K562 (cell line): ENCODE measurements around the gene NEB. TPM values are rescaled to one million over a fixed set of nuclear protein-coding genes. Genes with fewer than 3 reads are reported as not detected.

ENCODE experiments used
- CHAMP1 ChIP-seq: fragments of 450-650 bp; IDR thresholded peaks from 2 replicates; pipeline ENCODE4 v1.6.1; 2016; ENCODE audit warnings: mild to moderate bottlenecking
- ELF4 ChIP-seq: fragments of 450-650 bp; formaldehyde crosslinking; IDR thresholded peaks from 2 replicates; pipeline ENCODE4 v1.4.0; 2022; ENCODE audit warnings: missing genetic modification characterization
- ESRRB ChIP-seq: fragments of 250-450 bp; sonication (Bioruptor Pico); IDR thresholded peaks from 2 replicates; pipeline ENCODE4 v1.5.0; 2020; ENCODE audit warnings: mild to moderate bottlenecking, moderate library complexity, borderline replicate concordance
- KDM4B ChIP-seq, 2 experiments: fragments of 450-650 bp in 1 of 2; sonication (generic) in 1 of 2; IDR thresholded peaks; 2 replicates each; pipeline ENCODE4 v1.6.1; 2016 to 2017; ENCODE audit warnings: borderline replicate concordance in 2 of 2, antibody characterized with exemption in 1 of 2, low read depth in 1 of 2, mild to moderate bottlenecking in 1 of 2
- NFIC ChIP-seq: fragments of 450-650 bp; IDR thresholded peaks from 2 replicates; pipeline ENCODE4 v1.6.1; 2017; ENCODE audit warnings: mild to moderate bottlenecking, inconsistent platforms
- NFYB ChIP-seq: IDR thresholded peaks from 2 replicates; pipeline ENCODE4 v1.6.1; 2011; ENCODE audit warnings: mild to moderate bottlenecking, moderate library complexity; ENCODE audit not compliant: insufficient read length; ENCODE audit errors: extremely low read depth
- PCBP1 ChIP-seq: fragments of 200-400 bp; formaldehyde crosslinking; IDR thresholded peaks from 2 replicates; pipeline ENCODE4 v1.6.1; 2018; ENCODE audit warnings: mild to moderate bottlenecking, low read depth, low read length; ENCODE audit not compliant: poor library complexity, severe bottlenecking
- PPARD ChIP-seq: fragments of 250-450 bp; sonication (Bioruptor Pico); IDR thresholded peaks from 2 replicates; pipeline ENCODE4 v1.8.0; 2022; ENCODE audit warnings: inconsistent platforms, mild to moderate bottlenecking, moderate library complexity
- RHOXF2B ChIP-seq: fragments of 250-450 bp; sonication (Bioruptor Pico); conservative IDR thresholded peaks from 2 replicates; pipeline ENCODE4 v1.5.1; 2021
- RUNX1 ChIP-seq: sonication (generic); IDR thresholded peaks from 2 replicates; pipeline ENCODE4 v1.6.1; 2016; ENCODE audit warnings: antibody characterized with exemption, low read depth
- TCF7L2 ChIP-seq: fragments of 150-350 bp; IDR thresholded peaks from 2 replicates; pipeline ENCODE4 v1.6.1; 2016; ENCODE audit warnings: low read depth, mild to moderate bottlenecking, low read length, moderate library complexity
- THRA ChIP-seq: fragments of 450-650 bp; IDR thresholded peaks from 2 replicates; pipeline ENCODE4 v1.6.1; 2017; ENCODE audit warnings: mild to moderate bottlenecking, moderate library complexity
- ZNF146 ChIP-seq: IDR thresholded peaks from one replicate; pipeline ENCODE4 v1.6.1; 2018; ENCODE audit warnings: missing compliant biosample characterization; ENCODE audit not compliant: unreplicated experiment
- ZNF592 ChIP-seq: fragments of 450-650 bp; IDR thresholded peaks from 2 replicates; pipeline ENCODE4 v1.6.1; 2017; ENCODE audit warnings: antibody characterized with exemption, mild to moderate bottlenecking
- ZNF79 ChIP-seq: fragments of 250-450 bp; sonication (Bioruptor Pico); IDR thresholded peaks from 2 replicates; pipeline ENCODE4 v1.4.0; 2020; ENCODE audit warnings: low read depth, mild to moderate bottlenecking, moderate library complexity
- polyA plus RNA-seq, 8 experiments: library from polyadenylated mRNA; depleted of rRNA in 4 of 8; stranded (reverse) in 5 of 8; unstranded in 3 of 8; fragments of >200 nt; fragmentation: Nextera tagmentation in 2 of 8; fragmentation: Illumina TruSeq in 1 of 8; extraction: Ambion mirVana in 2 of 8; extraction: Trizol in 1 of 8; gene quantifications; 2 replicates each; pipeline versions ENCODE4 v1.2.1 to v1.2.3, GENCODE V29; 2011 to 2014; ENCODE audit warnings: inconsistent platforms in 1 of 8, missing spikeins in 1 of 8
- total RNA-seq, 7 experiments: library from RNA; depleted of rRNA in 6 of 7; stranded (reverse); fragments of >200 nt in 6 of 7; fragmentation: Illumina TruSeq in 2 of 7; extraction: Trizol in 2 of 7; gene quantifications; 2 replicates each; pipeline versions ENCODE4 v1.2.1 to v1.2.3, GENCODE V29; 2011 to 2021; ENCODE audit warnings: low replicate concordance in 1 of 7
- TF ChIP-seq, protein P1 (sequence below): sonication (generic); formaldehyde crosslinking; IDR thresholded peaks from 2 replicates; pipeline ENCODE4 v1.8.0; 2022; ENCODE audit warnings: mild to moderate bottlenecking, missing genetic modification reagents
- TF ChIP-seq, protein P2 (sequence below): fragments of 250-450 bp; sonication (Bioruptor Pico); IDR thresholded peaks from 2 replicates; pipeline ENCODE4 v1.5.0; 2021; ENCODE audit warnings: mild to moderate bottlenecking, borderline replicate concordance

The NEB gene
- total and polyA plus RNA-seq, 9 of the 15 experiments (the other 6 are each of a cell fraction or from before 2014, with no cell fraction given): 1.7 to 3.8 (median 2.9) TPM

DNA sequence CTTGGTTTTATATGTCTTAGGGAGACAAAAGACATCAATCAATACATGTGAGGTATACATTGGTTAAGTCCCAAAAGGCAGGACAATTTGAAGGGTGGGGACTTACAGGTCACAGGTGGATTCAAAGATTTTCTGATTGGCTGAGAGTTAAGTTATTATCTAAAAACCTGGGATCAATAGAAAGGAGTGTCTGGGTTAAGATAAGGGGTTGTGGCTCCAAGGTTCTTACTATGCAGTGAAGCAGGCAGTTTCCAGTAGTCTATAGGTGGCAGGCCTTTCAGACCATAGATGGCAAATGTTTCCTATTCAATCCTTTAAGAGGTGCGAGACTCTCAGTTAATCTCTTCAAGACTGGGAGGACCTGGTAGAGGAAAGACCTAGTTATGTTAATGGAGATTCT lies 42.1 kb upstream of the NEB start (continued):
- TF ChIP-seq ZNF146 (CRISPR knock-in tag) (no peak), CHAMP1 (no peak), ZNF79 (CRISPR knock-in tag) (no peak), KDM4B (IDR thresholded peaks at IDR 0.05; ENCODE audit: borderline replicate concordance in 2 of 2, low read depth in 1 of 2) (no peak), THRA (no peak), PCBP1 (no peak), ELF4 (CRISPR knock-in tag) (no peak), RUNX1 (no peak), ESRRB (CRISPR knock-in tag) (no peak), TCF7L2 (no peak), RHOXF2B (CRISPR knock-in tag) (no peak), PPARD (no peak), ZNF592 (peak; percentile 20; the same call in 1 of the 2 replicates), NFYB (no peak), NFIC (no peak)
- TF ChIP-seq, protein P1, sequence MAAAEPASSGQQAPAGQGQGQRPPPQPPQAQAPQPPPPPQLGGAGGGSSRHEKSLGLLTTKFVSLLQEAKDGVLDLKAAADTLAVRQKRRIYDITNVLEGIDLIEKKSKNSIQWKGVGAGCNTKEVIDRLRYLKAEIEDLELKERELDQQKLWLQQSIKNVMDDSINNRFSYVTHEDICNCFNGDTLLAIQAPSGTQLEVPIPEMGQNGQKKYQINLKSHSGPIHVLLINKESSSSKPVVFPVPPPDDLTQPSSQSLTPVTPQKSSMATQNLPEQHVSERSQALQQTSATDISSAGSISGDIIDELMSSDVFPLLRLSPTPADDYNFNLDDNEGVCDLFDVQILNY: no peak
- TF ChIP-seq, protein P2, sequence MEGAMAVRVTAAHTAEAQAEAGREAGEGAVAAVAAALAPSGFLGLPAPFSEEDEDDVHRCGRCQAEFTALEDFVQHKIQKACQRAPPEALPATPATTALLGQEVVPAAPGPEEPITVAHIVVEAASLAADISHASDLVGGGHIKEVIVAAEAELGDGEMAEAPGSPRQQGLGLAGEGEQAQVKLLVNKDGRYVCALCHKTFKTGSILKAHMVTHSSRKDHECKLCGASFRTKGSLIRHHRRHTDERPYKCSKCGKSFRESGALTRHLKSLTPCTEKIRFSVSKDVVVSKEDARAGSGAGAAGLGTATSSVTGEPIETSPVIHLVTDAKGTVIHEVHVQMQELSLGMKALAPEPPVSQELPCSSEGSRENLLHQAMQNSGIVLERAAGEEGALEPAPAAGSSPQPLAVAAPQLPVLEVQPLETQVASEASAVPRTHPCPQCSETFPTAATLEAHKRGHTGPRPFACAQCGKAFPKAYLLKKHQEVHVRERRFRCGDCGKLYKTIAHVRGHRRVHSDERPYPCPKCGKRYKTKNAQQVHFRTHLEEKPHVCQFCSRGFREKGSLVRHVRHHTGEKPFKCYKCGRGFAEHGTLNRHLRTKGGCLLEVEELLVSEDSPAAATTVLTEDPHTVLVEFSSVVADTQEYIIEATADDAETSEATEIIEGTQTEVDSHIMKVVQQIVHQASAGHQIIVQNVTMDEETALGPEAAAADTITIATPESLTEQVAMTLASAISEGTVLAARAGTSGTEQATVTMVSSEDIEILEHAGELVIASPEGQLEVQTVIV (CRISPR knock-in tag): no peak
